ENCODE measurements around the gene PXDN.

PXDN gene

DNA sequence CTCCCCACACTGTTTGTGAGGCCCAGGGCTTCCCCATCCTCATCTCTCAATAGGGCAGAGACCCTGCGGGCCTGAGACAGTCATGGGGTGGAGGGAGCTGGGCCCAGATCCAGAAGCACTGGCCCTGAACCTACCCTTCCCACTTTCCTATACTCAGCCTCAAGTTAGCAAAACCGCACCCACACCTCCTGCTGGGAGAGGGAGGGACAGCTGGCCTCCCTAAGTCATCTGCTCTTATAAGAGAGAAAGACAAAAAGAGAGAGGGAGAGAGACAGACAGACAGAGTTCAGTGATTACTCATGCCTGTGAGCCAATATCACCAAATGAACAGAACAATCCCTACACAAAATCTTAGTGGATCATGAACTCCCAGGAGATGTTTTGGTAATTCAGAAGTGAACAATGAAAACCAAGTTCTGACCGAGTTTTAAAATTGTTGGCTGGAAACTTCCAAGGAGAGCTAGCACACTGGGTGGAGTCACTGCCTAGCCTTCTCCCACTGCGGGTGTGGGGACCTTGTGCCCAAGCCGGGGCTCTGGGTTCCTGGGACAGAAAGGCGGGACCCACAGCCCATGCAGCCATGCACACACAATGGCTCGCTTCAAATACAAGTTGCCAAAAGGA lies 130.5 kb downstream of the PXDN start:
- no peak overlapping the region for H3K4me3 ChIP-seq (ENCODE audit: control insufficient read depth, low read depth, low read length)
- TF ChIP-seq, protein P1, sequence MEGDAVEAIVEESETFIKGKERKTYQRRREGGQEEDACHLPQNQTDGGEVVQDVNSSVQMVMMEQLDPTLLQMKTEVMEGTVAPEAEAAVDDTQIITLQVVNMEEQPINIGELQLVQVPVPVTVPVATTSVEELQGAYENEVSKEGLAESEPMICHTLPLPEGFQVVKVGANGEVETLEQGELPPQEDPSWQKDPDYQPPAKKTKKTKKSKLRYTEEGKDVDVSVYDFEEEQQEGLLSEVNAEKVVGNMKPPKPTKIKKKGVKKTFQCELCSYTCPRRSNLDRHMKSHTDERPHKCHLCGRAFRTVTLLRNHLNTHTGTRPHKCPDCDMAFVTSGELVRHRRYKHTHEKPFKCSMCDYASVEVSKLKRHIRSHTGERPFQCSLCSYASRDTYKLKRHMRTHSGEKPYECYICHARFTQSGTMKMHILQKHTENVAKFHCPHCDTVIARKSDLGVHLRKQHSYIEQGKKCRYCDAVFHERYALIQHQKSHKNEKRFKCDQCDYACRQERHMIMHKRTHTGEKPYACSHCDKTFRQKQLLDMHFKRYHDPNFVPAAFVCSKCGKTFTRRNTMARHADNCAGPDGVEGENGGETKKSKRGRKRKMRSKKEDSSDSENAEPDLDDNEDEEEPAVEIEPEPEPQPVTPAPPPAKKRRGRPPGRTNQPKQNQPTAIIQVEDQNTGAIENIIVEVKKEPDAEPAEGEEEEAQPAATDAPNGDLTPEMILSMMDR (IDR thresholded peaks at IDR 0.05; ENCODE audit: control insufficient read depth, insufficient read depth, low read depth, low read length, missing control alignments): peak; percentile 7
- no peak for DNase-seq (ENCODE audit: low read depth)

DNA sequence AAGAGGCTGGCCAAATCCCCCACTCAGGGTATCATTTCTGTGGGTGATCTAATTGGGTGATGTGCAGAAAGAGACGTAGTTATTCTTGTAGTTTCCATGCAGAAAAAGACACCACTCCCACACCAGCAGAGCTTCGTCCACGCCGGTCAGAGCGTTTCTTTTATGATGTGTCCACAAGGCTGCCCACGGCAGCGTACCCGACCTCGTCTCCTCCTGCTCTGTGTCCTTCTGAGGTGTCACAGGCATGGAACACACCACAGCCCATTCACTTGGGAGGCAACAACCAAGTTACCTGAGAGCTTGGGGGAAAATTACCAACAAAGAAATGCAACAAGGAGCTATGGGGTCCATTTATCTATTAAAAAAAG lies 131.3 kb downstream of the PXDN start:
- TF ChIP-seq, protein P1 (IDR thresholded peaks at IDR 0.05; ENCODE audit: control insufficient read depth, insufficient read depth, low read depth, low read length, missing control alignments): no peak
- H3K4me3 ChIP-seq (ENCODE audit: control insufficient read depth, low read depth, low read length): no peak overlapping the region
- no peak for DNase-seq (ENCODE audit: low read depth)

DNA sequence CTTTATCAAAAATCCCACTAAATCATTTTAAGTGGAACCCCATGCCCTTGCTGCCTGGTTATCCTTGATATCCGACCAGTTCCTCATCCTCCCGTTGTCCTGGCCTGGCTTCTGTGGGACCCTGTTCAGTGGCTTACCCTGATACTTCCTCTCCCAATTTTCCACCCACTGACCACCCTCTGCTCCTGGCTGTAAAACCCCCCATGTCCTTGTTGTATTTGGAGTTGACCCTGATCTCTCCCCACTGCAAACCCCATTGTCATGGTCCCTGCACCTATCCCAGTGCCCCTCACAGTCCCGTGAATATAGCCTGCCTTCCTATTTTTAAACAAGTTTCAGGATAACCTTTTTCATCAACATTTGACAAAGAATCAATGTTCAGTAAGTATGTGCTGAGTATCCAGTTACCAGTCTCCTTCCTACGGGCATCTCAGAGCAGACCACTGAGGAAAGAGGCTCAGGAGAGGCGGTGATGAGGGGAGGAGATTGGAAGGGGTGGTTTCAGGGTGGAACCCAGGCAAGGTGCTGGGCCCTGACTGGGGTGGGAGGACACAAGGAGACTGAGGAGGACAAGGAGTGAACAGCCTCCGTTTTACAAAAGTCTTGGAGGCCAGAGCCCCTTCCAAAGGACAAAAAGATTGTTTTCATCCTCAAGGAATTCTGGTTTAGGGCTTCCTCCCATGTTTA lies 131.8 kb downstream of the PXDN start:
- DNase-seq (ENCODE audit: low read depth): no peak
- TF ChIP-seq, protein P1 (IDR thresholded peaks at IDR 0.05; ENCODE audit: control insufficient read depth, insufficient read depth, low read depth, low read length, missing control alignments): no peak
- no peak overlapping the region for H3K4me3 ChIP-seq (ENCODE audit: control insufficient read depth, low read depth, low read length)

DNA sequence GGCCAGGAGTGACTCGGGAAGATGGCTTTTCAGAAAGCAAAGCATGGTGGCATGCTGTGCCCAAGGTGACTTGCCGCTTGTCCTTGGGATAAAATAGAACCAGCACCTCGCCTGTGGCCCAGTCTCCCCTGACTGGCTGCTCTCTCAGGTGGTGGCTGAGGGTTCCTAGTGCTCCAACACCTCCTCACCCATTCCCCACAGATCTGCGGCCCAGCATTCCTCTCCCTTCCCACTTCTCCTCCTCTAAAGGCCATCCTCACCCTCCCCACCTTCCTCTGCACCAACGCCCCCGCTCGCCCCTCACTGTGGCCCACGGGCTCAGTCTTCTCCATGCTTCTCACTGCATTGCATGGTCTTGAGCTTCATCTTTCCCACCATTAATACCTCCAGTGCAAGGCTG lies 132.4 kb downstream of the PXDN start:
- DNase-seq (ENCODE audit: low read depth): no peak
- TF ChIP-seq, protein P1 (IDR thresholded peaks at IDR 0.05; ENCODE audit: control insufficient read depth, insufficient read depth, low read depth, low read length, missing control alignments): no peak
- H3K4me3 ChIP-seq (ENCODE audit: control insufficient read depth, low read depth, low read length): no peak overlapping the region

DNA sequence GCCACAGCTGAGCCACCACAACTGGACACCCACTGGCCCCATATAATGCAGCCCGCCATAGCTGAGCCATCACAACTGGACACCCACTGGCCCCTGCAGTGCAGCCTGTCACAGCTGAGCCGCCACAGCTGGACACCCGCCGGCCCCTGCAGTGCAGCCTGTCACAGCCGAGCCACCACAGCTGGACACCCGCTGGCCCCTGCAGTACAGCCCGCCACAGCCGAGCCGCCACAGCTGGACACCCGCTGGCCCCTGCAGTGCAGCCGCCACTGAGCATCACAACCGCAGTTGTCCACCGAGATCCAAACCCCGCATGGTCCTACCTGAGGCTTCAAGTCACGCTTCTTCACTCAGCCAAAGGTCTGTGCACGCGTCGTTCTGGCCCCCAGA lies 134.2 kb downstream of the PXDN start:
- no peak overlapping the region for H3K4me3 ChIP-seq (ENCODE audit: control insufficient read depth, low read depth, low read length)
- no peak for DNase-seq (ENCODE audit: low read depth)
- TF ChIP-seq, protein P1 (IDR thresholded peaks at IDR 0.05; ENCODE audit: control insufficient read depth, insufficient read depth, low read depth, low read length, missing control alignments): no peak

DNA sequence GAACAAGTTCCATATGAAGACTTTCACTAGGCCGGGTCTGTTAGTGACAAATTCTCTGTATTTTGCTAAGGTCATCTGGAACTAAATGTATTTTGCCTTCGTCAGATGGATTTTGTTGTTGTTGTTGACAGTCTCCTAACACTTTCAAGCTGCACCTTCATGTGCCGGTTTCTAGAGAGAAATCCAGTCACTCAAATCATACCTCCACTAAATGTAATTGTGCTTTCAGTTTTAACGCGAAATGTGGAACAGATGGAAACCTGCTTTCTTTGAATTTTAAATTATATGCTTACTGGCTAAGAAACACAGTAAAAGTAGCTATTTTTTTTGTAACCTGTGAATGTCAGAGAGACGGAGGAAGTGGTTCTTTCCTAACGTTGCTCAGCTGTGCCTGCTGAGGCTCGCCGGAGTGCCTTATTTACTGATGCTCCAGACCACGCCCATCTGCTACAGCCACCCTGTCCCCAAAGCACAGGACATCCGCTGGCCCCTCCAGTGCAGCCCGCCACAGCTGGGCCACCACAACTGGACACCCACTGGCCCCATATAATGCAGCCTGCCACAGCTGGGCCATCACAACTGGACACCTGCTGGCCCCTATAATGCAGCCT lies 134.7 kb downstream of the PXDN start:
- DNase-seq (ENCODE audit: low read depth): no peak
- H3K4me3 ChIP-seq (ENCODE audit: control insufficient read depth, low read depth, low read length): no peak overlapping the region
- TF ChIP-seq, protein P1 (IDR thresholded peaks at IDR 0.05; ENCODE audit: control insufficient read depth, insufficient read depth, low read depth, low read length, missing control alignments): no peak
